ENCODE results near the gene THEMIS.

DNA sequence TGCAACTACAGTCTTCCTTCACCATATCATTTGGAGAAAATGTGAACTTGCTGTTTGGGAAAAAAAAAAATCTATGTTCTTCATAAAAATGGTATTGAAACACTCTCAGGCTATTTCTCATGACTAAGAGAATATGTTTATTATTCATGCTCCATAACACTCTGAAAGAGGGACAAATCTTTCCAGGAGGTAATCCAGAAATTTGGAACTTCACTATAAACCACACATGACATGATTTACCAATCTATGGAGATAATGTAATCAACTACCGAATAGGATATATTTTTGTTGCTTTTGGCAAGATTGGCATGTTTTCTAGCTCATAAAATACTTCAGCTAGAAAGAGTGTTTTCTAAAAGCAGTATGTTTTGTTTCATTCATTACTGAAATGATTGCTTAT is 56.3 kb downstream of the THEMIS start:
- TF ChIP-seq EZH2 (IDR thresholded peaks at IDR 0.05; ENCODE audit: low read length): no peak
- TF ChIP-seq, protein P1, sequence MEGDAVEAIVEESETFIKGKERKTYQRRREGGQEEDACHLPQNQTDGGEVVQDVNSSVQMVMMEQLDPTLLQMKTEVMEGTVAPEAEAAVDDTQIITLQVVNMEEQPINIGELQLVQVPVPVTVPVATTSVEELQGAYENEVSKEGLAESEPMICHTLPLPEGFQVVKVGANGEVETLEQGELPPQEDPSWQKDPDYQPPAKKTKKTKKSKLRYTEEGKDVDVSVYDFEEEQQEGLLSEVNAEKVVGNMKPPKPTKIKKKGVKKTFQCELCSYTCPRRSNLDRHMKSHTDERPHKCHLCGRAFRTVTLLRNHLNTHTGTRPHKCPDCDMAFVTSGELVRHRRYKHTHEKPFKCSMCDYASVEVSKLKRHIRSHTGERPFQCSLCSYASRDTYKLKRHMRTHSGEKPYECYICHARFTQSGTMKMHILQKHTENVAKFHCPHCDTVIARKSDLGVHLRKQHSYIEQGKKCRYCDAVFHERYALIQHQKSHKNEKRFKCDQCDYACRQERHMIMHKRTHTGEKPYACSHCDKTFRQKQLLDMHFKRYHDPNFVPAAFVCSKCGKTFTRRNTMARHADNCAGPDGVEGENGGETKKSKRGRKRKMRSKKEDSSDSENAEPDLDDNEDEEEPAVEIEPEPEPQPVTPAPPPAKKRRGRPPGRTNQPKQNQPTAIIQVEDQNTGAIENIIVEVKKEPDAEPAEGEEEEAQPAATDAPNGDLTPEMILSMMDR (optimal IDR thresholded peaks at IDR 0.05 in 1 of 3, IDR thresholded peaks at IDR 0.05 in 1 of 3, conservative IDR thresholded peaks at IDR 0.05 in 1 of 3; ENCODE audit: extremely low read depth in 1 of 3, insufficient read depth in 2 of 3, low read length in 3 of 3): no peak
